Body of pancreas (tissue), 4 donors: Measurements from ENCODE around the gene LAG3.

Experiments
- CTCF ChIP-seq, 7 experiments: fragments of 450-650 bp in 4 of 7; fragments of 200-600 bp in 3 of 7; sonication (generic) in 3 of 7; IDR thresholded peaks; one replicate each; pipeline ENCODE4 v1.5.1; 2016 to 2019; ENCODE audit warnings: antibody characterized with exemption in 7 of 7
- POLR2A ChIP-seq, 3 donors: fragments of 450-650 bp; IDR thresholded peaks; one replicate each; pipeline ENCODE4 v1.6.1; 2016; ENCODE audit warnings: antibody characterized with exemption in 3 of 3, mild to moderate bottlenecking in 2 of 3

- TF ChIP-seq CTCF (IDR thresholded peaks at IDR 0.05) (no peak), POLR2A (IDR thresholded peaks at IDR 0.05) (no peak)
These were observed 38.4 kb downstream of the LAG3 start for GRCh38 chr12:6810758-6811157.
